PC-3 (cell line): ENCODE data around the gene ACTL7A. TPM values are rescaled to one million over a fixed set of nuclear protein-coding genes. Genes with fewer than 3 reads are reported as not detected.

Experiments used
- ATAC-seq: fragments of 200-7000 bp; cut with Tn5 transposase; 2 replicates; pipeline ENCODE4 v1.9.1; 2020; ENCODE audit warnings: mild to moderate bottlenecking, moderate library complexity
- BruUV-seq: library from RNA; stranded (reverse); fragments of 400-500 nt; replicated peaks from 2 replicates; lab custom pipeline; 2021; lab: Mats Ljungman, UMichigan
- CTCF ChIA-PET: fragments of 300-600 bp; sonication (Branson Sonifier 250); formaldehyde crosslinking; loops from one replicate; lab custom pipeline; 2022; ENCODE audit warnings: antibody characterized with exemption; lab: Charles Lee
- POLR2A ChIA-PET: fragments of 300-600 bp; sonication (Branson Sonifier 250); formaldehyde crosslinking; loops from one replicate; lab custom pipeline; 2022; ENCODE audit warnings: antibody characterized with exemption; ENCODE audit not compliant: unreplicated experiment; lab: Charles Lee
- DNase-seq: peaks from one replicate; pipeline ENCODE4 v3.0.0-alpha.2; 2015
- H2AFZ ChIP-seq: fragments of 300-600 bp; sonication (generic); 2 replicates; pipeline ENCODE4 v1.6.0; 2016; ENCODE audit warnings: antibody characterized with exemption, low read length
- H3F3A ChIP-seq: fragments of 300-600 bp; sonication (generic); one replicate; pipeline ENCODE4 v1.6.0; 2017; ENCODE audit warnings: antibody characterized with exemption, low read length, control low read depth, mild to moderate bottlenecking; ENCODE audit not compliant: unreplicated experiment
- H3K27ac ChIP-seq: fragments of 300-600 bp; sonication (generic); 2 replicates; pipeline ENCODE4 v1.5.1; 2016; ENCODE audit warnings: mild to moderate bottlenecking, low read length
- H3K27me3 ChIP-seq: fragments of 300-600 bp; sonication (generic); 2 replicates; pipeline ENCODE4 v1.6.1; 2016; ENCODE audit warnings: low read length, mixed read lengths
- H3K36me3 ChIP-seq: fragments of 300-600 bp; sonication (generic); 2 replicates; pipeline ENCODE4 v1.6.1; 2016; ENCODE audit warnings: low read depth, mixed run types, low read length, mixed read lengths
- H3K4me1 ChIP-seq: fragments of 300-600 bp; sonication (generic); 2 replicates; pipeline ENCODE4 v1.5.1; 2016; ENCODE audit warnings: low read length; ENCODE audit not compliant: insufficient read depth
- H3K4me2 ChIP-seq: fragments of 300-600 bp; sonication (generic); 2 replicates; pipeline ENCODE4 v1.6.0; 2016; ENCODE audit warnings: low read length
- H3K4me3 ChIP-seq: fragments of 300-600 bp; sonication (generic); 2 replicates; pipeline ENCODE4 v1.5.1; 2016; ENCODE audit warnings: mild to moderate bottlenecking, low read length, mixed read lengths
- H3K79me2 ChIP-seq: fragments of 300-600 bp; sonication (generic); 2 replicates; pipeline ENCODE4 v1.6.1; 2017; ENCODE audit warnings: low read length, mixed read lengths
- H3K9ac ChIP-seq: fragments of 300-600 bp; sonication (generic); 2 replicates; pipeline ENCODE4 v1.6.0; 2016; ENCODE audit warnings: mild to moderate bottlenecking, low read length
- H3K9me2 ChIP-seq: fragments of 300-600 bp; sonication (generic); replicated peaks from 2 replicates; pipeline ENCODE4 v1.6.1; 2016; ENCODE audit warnings: mixed run types, low read length, mixed read lengths
- H3K9me3 ChIP-seq: fragments of 300-600 bp; sonication (generic); 2 replicates; pipeline ENCODE4 v1.6.1; 2016; ENCODE audit warnings: low read length, mixed read lengths
- H4K20me1 ChIP-seq: fragments of 300-600 bp; sonication (generic); 2 replicates; pipeline ENCODE4 v1.6.1; 2016; ENCODE audit warnings: low read length, mixed read lengths
- EZH2 ChIP-seq: fragments of 300-600 bp; sonication (generic); IDR thresholded peaks from one replicate; pipeline ENCODE4 v1.6.1; 2017; ENCODE audit warnings: antibody characterized with exemption, mild to moderate bottlenecking, low read length; ENCODE audit not compliant: unreplicated experiment
- EZH2phosphoT487 ChIP-seq: fragments of 300-600 bp; sonication (generic); IDR thresholded peaks from 2 replicates; pipeline ENCODE4 v1.6.1; 2018; ENCODE audit warnings: mild to moderate bottlenecking, antibody characterized with exemption, low read length, borderline replicate concordance
- intact Hi-C: fragments of 100-400 bp; cut with micrococcal nuclease; formaldehyde crosslinking; loops from 2 replicates; pipeline ENCODE4 v1.9.0; 2023
- total RNA-seq: library from RNA; depleted of rRNA; stranded (reverse); fragments of >200 nt; gene quantifications from 2 replicates; pipeline ENCODE4 v1.2.3, GENCODE V29; 2014
- TF ChIP-seq, protein P1 (sequence below): fragments of 300-600 bp; sonication (generic); conservative IDR thresholded peaks from 2 replicates; pipeline ENCODE4 v1.5.1; 2017; ENCODE audit warnings: antibody characterized with exemption, low read depth, mild to moderate bottlenecking, low read length

The ACTL7A gene
- total RNA-seq, 1 experiment from 2014 or later, result not detected

DNA sequence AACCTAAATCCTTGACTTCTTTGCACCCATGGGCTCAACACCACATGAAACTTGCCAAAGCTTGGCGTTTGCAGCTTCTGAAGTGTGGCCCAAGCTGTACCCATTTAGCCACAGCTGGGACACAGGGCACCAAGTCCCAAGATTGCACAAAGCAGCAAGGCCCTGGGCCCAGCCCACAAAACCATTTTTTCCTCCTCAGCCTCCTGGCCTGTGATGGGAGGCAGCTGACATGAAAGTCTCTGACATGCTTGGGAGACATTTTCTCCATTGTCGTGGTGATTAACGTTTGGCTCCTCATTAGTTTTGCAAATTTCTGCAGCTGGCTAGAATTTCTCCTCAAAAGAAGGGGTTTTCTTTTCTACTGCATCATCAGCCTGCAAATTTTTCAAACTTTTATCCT, 38.2 kb upstream of the ACTL7A start:
- H3K36me3 ChIP-seq, result no peaks in the 10 kb centered on the region
- POLR2A ChIA-PET, result no interaction called here
- BruUV-seq, result no TSS peak
- H3K79me2 ChIP-seq, result no peaks in the 10 kb centered on the region
- no peaks in the 10 kb centered on the region for H3F3A ChIP-seq
- no peak overlapping the region for H3K4me2 ChIP-seq
- CTCF ChIA-PET, result no interaction called here
- DNase-seq, result no peak
- ATAC-seq, result no peak
- no peaks in the 10 kb centered on the region for H3K4me1 ChIP-seq
- H3K9me3 ChIP-seq, result no peaks in the 10 kb centered on the region
- H4K20me1 ChIP-seq, result no peaks in the 10 kb centered on the region
- H3K4me3 ChIP-seq, result no peak overlapping the region
- no peak overlapping the region for H3K27ac ChIP-seq
- no peaks in the 10 kb centered on the region for H3K9me2 ChIP-seq
- H2AFZ ChIP-seq, result no peak overlapping the region
- TF ChIP-seq EZH2 (no peak), EZH2phosphoT487 (no peak)
- TF ChIP-seq, protein P1, sequence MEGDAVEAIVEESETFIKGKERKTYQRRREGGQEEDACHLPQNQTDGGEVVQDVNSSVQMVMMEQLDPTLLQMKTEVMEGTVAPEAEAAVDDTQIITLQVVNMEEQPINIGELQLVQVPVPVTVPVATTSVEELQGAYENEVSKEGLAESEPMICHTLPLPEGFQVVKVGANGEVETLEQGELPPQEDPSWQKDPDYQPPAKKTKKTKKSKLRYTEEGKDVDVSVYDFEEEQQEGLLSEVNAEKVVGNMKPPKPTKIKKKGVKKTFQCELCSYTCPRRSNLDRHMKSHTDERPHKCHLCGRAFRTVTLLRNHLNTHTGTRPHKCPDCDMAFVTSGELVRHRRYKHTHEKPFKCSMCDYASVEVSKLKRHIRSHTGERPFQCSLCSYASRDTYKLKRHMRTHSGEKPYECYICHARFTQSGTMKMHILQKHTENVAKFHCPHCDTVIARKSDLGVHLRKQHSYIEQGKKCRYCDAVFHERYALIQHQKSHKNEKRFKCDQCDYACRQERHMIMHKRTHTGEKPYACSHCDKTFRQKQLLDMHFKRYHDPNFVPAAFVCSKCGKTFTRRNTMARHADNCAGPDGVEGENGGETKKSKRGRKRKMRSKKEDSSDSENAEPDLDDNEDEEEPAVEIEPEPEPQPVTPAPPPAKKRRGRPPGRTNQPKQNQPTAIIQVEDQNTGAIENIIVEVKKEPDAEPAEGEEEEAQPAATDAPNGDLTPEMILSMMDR, result no peak
- H3K9ac ChIP-seq, result no peak overlapping the region
- H3K27me3 ChIP-seq, result no peaks in the 10 kb centered on the region
- intact Hi-C loops, result no loop called here

DNA sequence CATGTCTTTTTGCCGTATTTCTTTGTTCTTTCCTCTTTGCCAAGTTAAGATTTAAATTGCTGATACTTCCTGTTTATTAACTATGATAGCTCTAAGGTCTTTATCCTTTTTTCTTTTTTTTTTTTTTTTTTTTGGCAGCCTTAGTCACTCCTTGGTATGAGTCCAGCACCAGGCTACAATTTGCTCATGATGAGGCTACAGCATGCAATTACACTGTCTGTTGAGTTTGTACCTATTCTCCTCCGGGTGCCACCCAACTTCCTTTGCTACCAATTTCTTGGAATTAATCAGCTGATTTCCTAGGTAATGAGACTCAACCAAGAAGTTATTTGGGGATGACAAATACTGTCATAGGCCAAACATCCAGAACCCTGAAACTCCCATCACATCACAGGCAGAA, 31.8 kb upstream of the ACTL7A start:
- TF ChIP-seq, protein P1, result no peak
- TF ChIP-seq EZH2 (no peak), EZH2phosphoT487 (no peak)
- Histone ChIP-seq H3K4me3 (no peak overlapping the region), H3K79me2 (no peaks in the 10 kb centered on the region), H4K20me1 (no peaks in the 10 kb centered on the region), H3K4me2 (no peak overlapping the region), H3K9me3 (no peaks in the 10 kb centered on the region), H2AFZ (no peak overlapping the region), H3F3A (no peaks in the 10 kb centered on the region), H3K27ac (no peak overlapping the region), H3K9ac (no peak overlapping the region), H3K36me3 (no peaks in the 10 kb centered on the region), H3K4me1 (peaks cover 31% of the 10 kb centered on the region), H3K27me3 (no peaks in the 10 kb centered on the region), H3K9me2 (no peaks in the 10 kb centered on the region)
- DNase-seq, result peak; percentile 36
- ChIA-PET CTCF (interaction anchor here (0.6 kb wide), 1 partner anchor 1010 kb away, joined by 7 read pairs; no protein-coding TSS in a partner anchor), POLR2A (interaction anchor here (0.6 kb wide), 3 partner anchors 1142 to 1801 kb away, joined by 6 to 16 read pairs (median 15); partner anchors contain the start of gene TXN)
- intact Hi-C loops, result no loop called here
- BruUV-seq, result no TSS peak
- ATAC-seq, result peak; percentile 27; the same call in 1 of the 2 replicates

DNA sequence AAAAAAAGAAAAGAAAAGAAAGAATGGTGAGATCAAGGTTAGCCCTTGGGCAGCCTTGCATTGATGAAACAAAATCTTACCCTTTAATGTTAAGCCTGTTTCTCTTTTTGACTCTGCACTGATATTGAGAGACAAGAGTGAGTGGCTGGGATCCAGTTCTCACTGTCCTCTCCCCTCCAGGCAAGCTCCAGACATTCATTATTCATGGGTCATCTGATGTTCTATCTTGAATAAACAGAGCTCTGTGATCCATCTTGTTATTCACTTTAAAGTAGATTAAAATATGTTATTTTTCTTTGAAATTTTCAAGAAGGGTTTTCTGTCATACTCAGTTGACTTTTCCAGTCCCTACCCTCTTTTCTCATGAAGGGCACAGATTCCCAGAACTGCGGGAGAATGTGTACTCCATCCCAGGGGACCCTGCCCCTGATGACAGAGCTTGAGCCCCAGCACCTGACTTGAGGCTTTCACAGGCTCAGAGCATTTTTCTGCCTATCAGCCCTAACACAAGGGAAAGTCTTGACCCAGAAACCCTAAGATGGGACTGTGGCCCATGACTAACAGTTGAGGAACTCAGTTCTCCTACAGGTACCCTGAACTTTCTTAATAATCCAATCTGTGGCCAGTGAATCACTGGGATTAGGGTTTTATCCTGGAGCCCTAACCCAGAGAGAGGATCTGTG, 30.4 kb upstream of the ACTL7A start:
- H3K27me3 ChIP-seq, result no peaks in the 10 kb centered on the region
- BruUV-seq, result no TSS peak
- H4K20me1 ChIP-seq, result no peaks in the 10 kb centered on the region
- ATAC-seq, result no peak
- H3K4me2 ChIP-seq, result no peak overlapping the region
- peak; percentile 72 for DNase-seq
- peaks cover 44% of the 10 kb centered on the region for H3K4me1 ChIP-seq
- intact Hi-C loops, result no loop called here
- ChIA-PET CTCF (no interaction called here), POLR2A (no interaction called here)
- H3K27ac ChIP-seq, result peak overlapping the region; percentile 56
- H3K79me2 ChIP-seq, result no peaks in the 10 kb centered on the region
- TF ChIP-seq EZH2phosphoT487 (no peak), EZH2 (no peak)
- TF ChIP-seq, protein P1, result no peak
- no peaks in the 10 kb centered on the region for H3K9me2 ChIP-seq
- no peaks in the 10 kb centered on the region for H3K9me3 ChIP-seq
- H3F3A ChIP-seq, result no peaks in the 10 kb centered on the region
- H3K36me3 ChIP-seq, result no peaks in the 10 kb centered on the region
- H3K4me3 ChIP-seq, result no peak overlapping the region
- no peak overlapping the region for H3K9ac ChIP-seq
- 0 out of 2 replicates have a peak overlapping the region, but pooled peaks have one; percentile 13 for H2AFZ ChIP-seq
